Measurements from ENCODE around the gene SSH2.
"Not testable (repeated sequence)": the region's sequence is repeated elsewhere in the genome, so short reads cannot be mapped to it uniquely, and the experiment has no call there.

SSH2 gene

DNA sequence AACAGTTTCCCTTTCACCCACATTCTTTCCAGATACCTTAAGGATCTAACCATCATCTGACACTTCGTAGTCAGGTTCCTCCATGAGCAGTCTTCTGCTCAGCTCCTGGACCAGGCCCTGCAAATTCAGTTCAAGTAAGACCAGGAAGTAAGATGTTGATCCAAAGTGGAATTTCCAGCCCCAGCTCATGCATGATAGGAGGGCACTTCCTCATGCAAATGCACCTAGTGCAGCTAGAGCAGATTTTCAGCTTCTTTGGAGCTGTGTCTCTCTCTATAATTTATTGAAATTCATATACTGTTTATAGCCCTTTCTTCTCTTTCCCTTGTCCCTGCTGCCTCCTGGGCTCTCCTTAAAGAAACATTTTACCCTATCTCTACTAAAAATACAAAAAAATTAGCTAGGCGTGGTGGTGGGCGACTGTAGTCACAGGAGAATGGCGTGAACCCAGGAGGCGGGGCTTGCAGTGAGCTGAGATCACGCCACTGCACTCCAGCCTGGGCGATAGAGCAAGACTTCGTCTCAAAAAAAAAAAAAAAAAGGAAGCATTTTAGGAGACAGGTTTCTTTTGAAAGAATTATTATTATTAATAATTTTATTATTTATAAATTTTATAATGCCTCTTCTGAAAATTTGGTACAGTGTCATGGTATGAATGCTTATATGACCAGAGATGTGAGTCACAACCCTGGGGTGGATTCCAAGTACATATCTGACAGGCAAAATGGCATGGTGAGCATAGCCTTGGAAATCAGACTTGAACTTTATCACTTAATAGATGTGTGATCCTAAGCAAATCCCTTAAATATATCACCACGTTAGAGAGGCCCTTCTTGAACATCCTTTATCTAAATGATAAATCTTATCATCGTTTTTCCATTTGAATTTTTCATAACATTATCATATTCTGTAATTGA is 94.3 kb downstream of the SSH2 start:
- no peak for DNase-seq

DNA sequence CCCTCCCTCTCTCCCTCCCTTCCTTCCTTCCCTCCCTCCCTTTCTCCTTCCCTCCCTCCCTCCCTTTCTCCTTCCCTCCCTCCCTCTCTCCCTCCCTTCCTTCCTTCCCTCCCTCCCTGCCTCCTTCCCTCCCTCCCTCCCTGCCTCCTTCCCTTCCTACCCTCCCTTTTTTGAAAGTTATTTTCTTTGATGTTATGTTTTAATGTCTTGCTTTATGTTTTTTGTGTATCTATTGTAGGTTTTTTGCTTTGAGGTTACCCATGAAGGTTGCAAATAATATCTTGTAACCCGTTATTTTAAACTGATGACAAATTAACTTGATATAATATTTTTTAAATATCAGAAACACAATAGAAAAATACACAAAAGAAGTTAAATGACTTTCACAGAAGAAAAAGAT is 96.2 kb downstream of the SSH2 start:
- DNase-seq: no peak

DNA sequence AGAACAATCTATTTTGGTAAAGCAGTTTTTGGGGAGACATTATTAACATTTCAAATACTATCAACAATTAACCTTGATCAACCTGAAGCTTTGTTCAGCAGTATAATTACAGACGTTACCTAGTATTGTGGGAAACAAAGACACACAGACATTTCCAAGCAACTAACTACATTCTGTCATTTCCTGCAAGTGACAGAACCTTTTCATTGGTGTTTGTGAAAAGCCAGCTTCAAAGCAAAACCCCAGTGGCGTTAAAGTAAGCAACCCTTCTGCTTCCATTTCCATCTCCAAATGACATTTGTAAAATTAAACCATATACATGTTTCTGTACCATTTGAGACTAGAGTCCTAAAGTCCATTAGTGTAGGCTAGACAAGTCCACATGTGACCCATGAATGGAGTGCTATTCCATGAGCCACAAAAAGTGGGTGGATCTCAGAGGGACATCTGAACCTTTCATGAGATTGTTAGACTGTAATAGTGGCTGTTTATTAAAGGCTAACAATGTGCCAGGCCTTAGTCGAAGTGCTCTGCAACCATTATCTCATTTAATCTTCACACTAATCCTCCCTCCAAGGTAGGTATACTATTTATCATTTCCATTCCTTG is 101.2 kb downstream of the SSH2 start:
- no peak for DNase-seq

DNA sequence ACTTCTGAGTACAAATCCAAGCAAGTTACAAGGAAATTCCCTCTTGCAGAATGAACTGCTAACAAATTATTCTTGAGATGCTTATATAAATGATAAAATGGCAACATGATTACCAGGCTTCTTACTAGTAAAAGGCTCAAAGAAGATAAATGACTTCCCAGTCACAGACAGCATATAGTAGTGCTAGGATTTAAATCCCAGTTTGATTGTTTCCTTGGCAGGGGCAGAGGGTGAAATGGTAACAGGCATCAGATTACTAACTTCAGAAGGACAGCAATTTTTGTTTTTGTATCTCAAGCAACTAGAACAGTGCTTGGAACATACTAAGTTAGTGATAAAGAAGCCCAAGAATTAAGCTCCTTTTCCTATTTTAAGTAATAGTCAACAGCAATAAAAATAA is 102.8 kb downstream of the SSH2 start:
- no peak for DNase-seq

DNA sequence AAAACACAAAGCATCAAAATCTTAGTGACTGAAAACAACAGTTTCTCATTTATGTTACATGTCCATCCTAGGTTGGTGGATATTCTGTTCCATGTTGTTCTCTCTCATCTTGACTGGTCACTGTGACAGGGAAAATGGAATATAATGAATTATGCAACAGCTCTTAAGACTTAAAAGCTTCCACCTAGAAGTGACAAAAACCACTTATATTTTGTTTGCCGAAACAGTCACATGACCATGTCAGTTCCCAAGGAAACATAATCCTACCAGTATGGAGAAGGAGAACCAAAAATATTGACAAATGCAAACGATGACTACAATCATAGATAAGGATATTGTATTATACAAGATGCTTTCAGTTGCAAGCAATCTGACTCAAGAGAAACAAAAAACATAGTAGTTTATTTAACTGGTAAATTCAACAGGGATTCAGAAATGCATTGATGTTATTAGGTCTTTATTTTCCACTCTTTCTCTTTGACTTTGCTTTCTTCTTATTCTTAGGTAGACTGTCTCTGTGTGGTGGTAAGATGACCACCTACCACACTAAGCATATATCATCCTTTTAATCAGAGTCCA is 103.8 kb downstream of the SSH2 start:
- DNase-seq: no peak

DNA sequence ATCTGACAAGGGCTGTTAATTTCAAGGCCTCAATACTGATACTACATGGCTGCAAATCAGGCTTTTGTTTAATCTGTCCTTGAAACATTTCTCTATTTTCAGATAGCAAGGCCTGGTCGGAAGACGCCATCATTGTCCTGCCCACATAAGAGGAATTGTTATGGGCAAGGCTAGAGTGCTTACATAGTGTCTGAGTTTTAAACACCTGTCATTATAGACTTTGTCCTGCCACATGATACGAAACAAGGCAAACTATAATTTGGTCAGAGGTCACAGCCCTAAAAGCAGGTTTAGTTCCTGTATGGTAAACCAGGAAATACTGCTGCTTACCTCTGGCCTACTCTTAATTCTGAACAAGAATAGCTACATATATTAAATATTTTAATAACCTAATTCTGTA is 104.4 kb downstream of the SSH2 start:
- no peak for DNase-seq

DNA sequence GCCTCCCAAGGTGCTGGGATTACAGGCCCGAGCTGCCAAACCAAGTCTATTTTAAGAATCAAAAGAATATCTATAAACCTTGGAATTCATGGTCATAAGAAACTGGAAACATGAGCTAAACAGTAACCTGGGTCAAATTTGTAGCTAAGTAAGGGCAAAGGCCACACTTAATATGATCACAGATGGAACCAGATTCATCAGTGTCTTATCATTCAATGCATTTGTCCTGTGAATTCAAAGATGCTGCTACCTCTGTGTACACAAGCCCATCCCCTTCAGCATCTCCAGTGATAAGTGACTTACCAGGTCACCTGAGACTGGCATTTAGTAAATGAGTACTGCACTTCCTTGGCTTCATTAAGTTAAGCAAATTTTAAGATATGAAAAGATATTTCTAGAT is 108.1 kb downstream of the SSH2 start:
- no peak for DNase-seq

DNA sequence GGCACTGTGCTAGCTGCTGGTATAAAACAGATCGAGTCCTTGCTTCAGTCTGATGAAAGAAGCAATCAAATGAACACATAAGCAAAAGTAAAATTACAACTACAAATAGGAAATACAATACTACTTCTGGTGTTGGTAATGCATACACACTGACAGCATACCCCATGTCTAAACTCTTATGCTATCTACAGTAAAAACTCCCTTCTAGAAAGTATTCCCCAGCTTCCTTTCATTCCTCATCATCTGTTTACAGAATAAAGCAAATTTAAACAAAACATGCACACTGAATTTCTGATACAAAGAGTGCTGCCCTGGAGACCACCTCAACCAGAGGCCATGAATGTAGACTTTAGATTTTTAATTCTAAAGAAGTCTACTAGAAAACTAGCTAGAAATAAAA is 109.6 kb downstream of the SSH2 start:
- DNase-seq: no peak

DNA sequence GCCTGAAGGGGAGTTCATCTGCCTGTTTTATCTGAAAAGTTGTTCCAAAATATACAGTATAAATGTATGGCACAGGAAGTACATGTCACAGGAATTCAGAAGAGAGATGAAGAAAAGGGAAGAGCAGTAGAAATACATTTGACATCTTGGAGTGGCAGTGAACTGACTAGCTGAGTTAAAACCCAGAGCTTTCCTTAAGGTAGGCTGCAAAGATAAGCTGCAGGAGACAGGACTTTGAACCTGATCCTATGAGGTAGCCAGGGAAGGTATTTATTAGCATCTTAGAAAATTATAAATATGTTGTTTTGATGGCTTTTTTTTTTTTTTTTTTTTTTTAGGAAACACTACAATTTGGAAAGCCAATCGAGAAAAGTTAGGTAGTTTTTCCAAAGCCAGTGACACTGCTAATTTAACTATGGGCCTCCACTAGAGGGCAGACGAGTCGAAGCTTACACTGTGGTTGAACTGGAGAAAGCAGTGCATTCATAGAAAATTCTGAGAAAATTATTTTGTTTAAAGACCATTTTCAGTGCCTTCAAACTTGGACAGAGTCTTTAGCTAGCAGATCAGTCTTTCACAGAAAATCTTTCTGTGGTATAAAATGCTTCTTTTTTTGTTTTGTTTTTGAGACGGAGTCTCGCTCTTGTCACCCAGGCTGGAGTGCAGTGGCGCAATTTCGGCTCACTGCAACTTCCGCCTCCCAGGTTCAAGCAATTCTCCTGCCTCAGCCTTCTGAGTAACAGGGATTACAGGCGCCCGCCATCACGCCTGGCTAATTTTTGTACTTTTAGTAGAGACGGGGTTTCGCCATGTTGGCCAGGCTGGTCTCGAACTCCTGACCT is 122.3 kb downstream of the SSH2 start:
- DNase-seq: peak; percentile 15

DNA sequence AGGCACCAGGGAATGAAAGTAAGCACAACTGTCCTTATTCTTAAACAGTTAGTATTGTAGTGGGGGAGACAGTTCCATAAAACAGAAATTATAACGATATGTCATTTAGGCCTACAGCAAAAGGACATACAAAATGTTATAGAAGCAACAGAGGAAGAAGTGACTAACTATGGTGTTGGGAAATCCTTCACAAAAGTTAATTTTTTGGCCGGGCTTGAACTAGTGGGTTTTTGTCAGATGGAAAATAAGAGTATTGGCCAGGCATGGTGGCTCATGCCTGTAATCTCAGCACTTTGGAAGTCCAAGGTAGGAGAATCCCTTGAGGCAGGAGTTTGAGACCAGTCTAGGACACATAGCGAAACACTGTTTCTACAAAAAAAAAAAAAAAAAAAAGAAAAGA is 127.8 kb downstream of the SSH2 start:
- DNase-seq: no peak

DNA sequence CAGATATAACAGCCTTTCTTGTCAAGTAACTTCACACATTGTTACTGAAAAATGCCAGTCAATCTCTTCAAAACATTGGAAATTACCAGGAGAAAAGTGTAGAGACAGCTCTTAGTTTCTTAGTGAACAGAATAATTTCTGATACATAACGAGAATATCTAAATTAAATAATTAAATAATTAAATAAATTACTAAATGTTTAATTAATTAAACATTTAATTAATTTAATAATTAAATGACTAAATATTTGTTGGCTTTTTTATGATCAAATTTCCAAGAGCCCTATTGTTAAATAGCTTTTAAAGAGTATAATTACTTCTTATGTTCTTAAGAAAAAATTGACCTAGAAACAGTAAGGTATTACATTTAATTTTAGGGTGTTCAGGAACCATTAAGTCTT is 129.6 kb downstream of the SSH2 start:
- DNase-seq: no peak

DNA sequence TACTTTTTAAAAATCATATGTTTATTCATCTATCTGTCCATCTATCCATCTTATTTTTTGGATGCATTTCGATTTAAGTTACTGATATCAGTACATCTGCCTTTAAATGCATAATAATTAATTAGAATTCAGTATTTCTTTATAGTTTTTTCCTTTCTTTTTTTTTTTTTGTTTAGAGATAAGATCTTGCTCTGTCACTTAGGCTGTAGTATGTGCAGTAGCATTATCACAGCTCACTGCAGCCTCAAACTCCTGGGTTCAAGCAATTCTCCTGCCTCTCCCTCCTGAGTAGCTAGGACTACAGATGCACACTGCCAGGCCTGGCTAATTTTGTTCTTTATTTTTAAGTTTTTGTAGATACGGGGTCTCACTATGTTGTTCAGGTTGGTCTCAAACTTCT is 133.4 kb downstream of the SSH2 start:
- no peak for DNase-seq

DNA sequence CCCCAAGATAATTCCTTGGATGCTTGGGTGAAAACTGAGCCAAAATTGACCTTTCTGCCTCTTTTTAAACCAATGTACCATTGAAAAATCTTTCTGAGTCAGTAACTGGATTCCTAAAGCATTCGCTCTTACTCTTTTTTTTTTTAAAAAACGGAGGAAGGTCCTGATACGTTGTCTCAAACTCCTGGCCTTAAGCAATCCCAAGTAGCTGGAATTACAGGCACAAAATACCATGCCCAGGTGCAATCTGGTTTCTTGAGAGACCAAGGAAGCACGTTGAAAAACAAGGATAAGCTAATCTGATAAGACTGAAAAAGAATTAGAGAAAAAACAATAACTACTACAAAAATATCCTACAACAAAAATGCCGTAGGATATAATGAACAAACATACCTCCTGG is 136.5 kb downstream of the SSH2 start:
- no peak for DNase-seq

DNA sequence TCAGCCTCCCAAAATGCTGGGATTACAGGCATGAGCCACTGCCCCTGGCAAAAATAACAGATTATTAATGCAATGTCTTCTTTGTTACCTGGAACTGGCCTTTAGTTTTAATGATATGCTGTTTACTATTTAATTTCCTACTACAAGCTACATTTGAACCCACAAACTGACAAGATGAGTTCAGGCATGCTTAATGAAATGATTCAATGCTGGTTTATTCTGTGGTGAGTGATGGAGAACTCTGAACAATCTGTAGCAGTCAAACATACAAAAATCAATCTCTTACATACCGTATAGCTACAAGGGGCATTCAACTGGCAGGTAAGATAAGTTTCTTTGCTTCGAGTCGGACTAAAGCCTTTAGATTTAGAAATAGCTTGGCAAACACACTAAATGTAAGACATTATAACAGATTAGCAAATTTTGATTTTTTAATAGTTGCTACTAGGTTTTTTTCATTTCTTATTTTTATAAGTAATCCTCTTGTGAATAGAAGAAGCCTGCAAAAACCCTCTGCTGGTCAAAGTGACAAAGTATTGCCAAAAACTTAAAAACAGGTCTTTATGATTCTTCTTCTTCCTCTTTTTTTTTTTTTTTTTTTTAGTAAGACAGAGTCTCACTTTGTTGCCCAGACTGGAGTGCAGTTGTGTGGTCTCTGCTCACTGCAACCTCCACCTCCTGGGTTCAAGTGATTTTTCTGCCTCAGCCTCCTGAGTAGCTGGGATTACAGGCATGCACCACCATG is 138.5 kb downstream of the SSH2 start:
- DNase-seq: no peak

DNA sequence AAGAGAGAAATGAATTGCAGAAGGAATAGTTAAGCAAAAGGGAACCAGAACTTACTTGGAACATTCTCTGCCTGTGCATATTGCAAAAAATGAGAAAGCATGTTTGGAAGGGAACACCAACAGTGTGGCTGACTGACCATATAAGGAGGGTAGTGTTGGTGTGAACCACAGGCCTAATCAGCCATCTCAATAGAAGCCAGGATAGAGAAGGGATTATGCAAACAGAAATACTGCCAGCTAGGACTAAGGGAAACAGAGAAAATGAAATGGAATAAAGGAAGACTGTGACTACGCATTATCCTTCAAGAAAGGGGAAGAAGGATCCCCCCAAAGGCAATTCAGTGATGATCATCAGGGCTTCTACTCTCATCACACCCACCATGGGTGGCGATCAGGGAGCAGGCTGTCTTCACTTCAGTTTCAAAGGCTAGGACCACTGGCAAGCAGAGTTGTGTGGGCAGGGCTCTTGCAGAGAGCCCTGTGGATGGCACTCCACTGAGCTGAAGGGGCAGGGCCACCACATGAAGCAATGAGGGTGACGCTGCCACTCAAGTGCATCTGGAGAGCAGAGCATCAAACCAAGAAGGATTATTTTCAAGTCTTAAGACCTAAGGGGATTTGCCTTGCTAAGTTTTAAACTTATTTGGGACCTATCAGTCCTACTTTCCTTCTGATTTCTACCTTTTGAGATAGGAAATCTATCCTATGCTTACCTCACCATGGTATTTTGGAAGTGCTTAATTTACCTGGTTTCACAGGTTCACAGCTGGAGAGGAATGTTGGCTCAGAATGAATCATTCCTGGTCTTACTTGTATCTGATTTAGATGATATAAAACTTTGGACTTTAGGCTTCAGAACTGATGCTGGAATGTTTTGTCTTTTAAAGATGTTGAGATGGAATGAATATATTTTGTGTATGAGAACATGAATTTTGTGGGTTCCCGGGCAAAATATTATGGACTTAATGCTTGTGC is 140.5 kb downstream of the SSH2 start:
- no peak for DNase-seq

DNA sequence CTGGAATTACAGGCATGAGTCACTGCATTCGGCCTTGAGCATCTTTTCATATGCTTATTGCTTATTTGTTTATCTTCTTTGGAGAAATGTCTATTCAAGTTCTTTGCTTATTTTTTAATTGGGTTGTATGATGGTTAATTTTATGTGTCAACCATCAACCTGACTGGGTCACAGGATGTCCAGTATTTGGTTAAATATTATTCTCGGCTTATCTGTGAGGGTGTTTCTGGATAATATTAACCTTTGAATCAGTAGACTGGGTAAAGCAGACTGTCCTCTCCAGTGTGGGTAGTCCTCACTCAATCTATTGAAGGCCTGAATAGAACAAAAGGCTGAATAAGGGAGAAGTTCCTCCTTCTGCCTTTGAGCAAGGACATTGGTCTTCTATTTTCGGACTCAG is 142.0 kb downstream of the SSH2 start:
- no peak for DNase-seq

DNA sequence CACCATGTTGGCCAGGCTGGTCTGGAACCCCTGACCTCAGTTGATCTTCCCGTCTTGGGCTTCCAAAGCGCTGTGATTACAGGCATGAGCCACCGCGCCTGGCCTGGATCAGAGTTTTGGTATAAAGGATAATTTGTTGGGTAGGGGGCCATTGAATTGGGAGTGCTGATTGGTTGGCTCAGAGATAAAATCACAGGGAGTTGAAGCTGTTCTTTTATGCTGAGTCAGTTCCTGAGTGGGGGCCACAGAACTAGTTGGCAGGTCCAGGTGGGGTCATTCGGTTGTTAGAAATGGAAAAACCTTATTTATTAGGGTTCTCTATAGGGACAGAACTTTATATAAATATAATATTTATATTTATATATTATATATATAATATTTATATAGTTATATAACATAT is 147.1 kb downstream of the SSH2 start:
- DNase-seq: no peak

DNA sequence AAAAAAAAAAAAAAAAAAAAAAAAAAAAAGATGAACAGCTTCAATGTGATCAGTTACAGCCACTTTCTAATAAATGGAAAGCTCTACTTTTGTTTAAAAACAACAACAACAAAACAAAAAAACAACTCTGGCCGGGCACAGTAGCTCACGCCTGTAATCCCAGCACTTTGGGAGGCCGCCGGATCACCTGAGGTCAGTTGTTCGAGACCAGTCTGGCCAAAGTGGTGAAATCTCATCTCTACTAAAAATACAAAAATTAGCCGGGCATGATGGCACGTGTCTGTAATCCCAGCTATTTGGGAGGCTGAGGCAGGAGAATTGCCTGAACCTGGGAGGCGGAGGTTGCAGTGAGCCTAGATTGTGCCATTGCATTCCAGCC is 150.2 kb downstream of the SSH2 start:
- DNase-seq: not testable (repeated sequence)

DNA sequence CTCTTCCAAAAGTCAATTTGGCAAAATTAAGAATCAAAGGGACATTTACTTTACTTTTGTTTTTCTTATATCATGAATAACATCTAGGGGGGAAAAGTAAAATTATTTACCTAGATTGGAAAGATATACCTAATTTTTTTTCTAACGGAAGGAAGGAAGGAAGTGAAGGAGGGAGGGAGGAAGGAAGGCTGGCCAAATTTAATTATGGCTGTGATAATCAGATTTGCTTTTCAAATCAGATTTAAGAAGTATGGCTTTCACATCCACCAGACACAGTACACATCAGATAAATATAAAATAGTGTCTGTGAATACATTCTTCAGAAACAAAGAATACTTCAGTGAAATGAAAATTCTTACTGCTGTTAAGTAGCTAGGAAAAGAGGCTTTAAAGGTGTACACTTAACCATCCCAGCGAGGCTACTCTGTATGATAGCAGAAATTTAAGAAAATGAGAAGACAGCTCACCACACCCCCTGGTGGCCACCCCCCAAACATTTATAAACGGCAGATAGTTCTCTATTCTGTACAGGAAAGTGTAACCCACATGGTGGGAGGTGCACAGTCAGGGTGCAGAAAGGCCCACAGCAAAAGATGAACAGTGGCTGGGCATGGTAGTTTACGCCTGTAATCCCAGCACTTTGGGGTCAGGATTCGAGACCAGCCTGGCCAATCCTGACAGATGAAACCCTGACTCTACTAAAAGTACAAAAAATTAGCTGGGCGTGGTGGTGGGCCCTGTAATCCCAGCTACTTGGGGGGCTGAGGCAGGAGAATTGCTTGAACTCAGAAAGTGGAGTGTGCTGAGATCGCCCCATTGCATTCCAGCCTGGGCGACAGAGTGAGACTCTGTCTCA is 150.8 kb downstream of the SSH2 start:
- DNase-seq: peak; percentile 32

DNA sequence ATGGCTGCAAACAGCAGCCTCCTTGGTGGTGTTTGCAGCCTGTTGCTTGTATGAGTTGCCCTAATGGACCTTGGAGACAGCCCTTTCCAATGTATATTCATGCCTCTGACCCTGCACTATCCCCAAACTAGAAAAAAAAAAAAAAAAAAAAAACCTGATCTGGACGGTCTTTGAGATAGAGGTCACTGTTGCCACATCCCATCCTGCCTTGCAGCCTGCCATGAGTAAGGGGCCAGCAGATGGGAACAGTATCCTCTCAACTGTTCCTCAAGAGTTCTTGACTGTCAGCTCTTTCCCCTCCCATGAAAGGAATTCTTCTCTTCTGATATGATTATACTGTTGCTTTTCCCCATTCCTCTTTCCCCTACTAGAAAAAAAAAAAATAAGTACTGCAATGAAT is 152.4 kb downstream of the SSH2 start:
- DNase-seq: no peak

All from NK-92 treated with Interleukin-12 subunit alpha and Interleukin-12 subunit beta, amount 100 ng/mL, for 24 hours (cell line).